GM21526 (cell line): ENCODE data around the gene CD72.
A peak's percentile ranks its signal among the peaks of the same experiment; 100 is the strongest.
"Not testable (repeated sequence)": the region's sequence is repeated elsewhere in the genome, so short reads cannot be mapped to it uniquely, and the experiment has no call there.

ENCODE experiments used
- ATAC-seq: cut with Tn5 transposase; IDR thresholded peaks from one replicate; pipeline ENCODE4 v1.9.1; 2021; ENCODE audit warnings: moderate library complexity; ENCODE audit not compliant: unreplicated experiment, low FRiP score

The CD72 gene

DNA sequence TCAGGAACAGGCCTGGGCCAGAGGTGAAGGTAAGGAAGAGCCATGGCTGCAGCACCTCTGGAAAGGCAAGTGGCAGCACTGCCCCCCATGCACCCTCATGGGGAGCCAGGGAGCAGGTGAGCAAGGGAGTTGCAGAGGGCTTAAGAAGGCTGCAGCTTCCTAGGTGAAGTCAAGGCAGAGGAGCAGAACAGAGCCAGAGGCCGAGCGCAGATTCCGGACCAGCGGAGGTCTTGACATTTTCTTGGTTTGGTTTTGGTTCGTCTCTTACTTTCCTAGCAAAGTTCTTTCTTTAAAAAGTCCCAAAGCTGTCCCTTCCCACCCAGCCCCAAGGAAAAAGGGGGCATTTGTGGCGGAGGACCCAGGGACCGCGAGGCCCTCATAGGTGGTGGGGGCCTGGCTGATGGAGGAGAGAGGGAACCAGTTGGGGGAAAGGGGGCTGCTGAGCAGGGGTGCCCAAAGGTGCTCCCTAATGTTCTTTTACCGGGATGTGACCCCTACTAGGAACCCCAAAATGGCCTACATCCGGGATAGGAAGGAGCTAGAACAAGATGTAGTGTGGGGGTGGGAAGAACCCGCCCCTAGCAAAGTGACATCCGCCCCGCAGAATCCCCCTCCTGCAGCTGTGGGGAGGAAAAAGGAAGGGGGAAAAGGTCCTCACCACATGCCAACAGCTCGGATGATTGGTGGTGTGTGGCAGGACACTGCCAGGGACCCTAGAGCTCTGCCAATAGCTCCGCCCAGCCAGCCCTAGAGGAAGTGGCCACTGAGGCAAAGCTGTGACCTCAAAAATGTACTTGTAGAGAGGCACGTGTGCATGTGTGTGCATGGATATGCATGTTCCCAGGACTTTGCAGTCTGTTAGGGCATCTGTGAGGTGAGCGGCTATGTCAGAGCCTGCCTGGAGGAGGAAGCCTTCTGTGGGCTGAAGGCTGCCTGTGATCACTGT lies 914 bp upstream of the CD72 start:
- no peak for ATAC-seq

DNA sequence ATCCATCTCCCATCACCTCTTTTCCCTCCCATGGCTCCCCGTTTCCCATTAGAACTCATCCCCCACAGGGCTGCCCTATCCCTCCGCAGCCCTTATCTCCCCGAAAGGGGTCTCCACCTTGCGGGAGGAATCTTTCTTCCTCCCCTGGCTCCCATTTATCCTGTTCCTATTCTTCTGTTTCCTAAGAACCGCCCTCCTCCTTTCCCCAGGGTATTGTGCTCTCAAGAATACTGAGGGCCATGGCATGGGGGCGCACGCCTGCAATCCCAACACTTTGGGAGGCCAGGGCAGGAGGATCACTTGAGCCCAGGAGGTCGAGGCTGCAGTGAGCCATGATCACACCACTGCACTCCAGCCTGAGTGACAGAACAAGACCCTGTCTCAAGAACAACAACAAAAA lies 665 bp downstream of the CD72 start:
- no peak for ATAC-seq

DNA sequence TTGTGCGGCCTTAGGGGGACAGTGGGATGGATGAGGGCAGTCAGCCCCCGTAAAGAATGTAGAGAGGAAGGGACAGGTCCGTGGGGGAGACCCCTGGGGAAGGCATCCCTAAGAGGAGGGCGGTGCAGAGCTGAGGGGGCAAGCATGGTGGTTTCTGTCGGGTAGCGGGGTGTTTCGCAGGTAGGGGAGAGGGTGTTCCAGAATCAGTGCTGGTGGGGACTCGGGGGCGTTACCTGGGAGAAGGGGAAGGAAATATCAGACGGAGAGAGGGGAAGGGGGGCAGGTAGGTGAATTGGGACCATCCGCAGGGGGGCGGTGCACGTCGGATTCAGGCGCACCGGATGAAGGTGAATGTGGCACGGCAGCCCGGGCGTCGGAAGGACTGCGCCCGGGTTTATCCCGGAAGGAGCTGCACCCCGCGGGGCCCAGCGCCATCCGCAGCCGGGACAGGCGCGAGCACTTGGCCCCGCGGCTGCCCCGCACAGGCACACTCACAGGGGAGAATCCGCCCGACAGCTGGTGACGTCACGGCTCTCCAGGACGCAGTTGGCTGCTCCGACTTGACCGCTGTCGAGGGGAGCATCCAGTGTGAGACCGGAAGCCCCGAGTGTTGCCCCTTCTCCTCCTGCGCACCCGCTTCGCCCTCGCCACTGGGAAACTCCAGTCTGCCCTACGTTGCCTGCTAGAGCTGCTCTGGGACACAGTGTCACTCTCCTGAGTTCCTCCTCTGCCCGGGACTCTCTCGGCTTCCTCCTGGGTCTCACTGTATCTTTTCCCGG lies 1.3 kb downstream of the CD72 start:
- ATAC-seq: no peak

DNA sequence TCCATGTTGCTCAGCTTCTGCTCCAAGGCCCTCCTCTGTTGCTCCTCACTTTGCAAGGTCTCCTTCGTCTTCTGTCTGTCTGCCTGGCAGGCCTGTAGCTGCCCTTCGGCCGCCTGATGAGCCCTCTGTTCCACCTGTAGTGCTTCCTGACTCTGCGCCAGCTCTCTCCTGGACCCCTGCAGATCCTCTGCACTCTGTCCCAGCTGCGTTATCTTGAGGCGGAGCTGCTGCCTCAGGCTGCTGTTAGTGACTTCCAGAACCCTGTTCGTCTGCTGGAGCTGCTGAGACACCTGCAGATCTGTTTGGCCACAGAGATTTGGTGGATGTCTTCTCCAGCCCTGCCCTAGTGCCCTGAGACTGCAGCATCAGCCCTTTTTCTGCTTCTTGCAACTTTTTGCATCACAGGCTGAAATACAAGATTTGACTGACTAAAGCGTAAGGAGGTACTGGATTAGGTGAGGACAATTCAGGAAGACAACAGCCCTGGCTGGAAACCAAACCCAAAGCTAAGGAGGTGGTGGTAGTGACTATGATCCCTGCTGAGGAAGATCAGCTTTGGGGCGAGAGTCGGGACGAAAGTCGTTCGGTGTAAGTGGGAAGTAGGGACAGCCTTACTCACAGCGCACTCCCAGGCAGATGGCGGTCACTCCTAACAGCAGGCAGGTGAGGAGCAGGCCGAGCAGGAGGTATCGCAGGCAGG lies 2.1 kb downstream of the CD72 start:
- ATAC-seq: no peak

DNA sequence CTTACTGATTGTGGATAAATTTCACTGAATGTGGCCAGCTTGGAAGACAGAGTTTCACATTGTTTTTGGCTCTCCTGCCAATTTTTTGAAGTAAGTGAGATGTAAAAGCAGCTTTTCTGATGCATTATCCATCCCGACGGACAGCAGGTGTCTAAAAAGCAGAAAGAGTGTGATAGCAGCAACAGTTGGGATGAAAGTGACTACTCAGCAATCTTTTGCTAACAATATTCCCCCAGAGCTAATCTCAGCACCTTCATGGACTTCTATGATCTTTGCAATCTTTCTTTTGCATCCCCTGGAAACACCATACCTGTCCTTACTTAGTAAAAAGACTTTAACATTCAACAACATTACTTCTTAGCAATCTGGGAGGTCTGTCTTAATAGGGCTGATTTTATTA lies 5.4 kb downstream of the CD72 start:
- ATAC-seq: no peak

DNA sequence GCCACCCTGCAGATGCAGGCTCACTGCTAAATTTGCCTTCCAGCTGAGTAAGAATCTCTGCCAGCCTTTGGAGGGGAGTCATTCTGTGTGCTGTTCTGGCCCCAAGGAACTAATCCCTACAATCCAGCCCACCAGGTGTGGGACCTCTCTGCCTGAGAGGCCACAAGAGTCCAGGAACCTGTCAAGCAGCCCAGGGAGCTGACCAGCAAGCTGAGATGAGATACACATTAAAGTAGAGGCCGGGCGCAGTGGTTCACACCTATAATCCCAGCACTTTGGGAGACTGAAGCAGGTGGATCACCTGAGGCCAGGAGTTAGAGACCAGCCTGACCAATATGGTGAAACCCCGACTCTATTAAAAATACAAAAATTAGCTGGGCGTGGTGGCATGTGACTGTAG lies 6.1 kb downstream of the CD72 start:
- not testable (repeated sequence) for ATAC-seq

DNA sequence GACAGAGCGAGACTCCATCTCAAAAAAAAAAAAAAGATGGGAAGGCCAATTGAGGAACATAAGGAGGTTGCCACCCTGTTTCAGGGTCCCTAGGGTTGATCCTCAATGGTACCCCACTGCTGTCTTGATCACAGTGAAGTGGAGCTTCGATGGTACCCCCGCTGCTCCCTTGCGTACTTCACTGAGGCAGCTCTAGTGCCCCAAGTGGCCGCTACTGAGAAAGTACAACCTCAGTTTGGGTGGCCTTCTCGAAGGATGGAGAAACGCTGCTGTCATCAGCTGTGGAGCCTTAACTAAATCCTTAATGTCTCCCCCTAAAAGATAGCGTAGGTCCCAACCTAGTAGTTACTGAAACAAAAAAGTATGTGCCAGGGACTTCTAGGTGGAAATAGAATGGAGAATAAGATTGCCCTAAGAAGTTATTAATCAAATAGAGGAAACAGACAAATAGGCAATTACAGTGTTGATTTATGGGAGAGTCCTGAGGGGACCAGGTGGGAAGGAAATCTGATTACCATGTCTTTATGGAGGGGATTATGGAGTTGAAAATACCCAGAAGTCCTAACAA lies 6.9 kb downstream of the CD72 start:
- ATAC-seq: no peak

DNA sequence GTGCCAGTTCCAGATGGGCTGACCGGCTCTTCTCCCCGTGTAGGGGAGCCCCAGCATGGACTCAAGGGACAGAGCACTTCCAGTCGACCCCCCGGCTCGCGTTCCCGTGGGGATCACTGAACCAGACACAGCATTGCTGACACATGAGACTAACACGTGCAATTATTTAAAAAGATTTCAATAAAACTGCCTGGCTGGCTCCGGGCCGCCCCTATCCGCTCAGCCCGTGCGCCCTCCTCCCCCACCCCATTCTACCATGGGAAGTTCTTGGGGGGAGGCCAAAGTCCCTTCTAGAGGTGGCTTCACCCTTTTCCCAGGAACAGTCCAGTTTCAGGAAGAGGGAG lies 8.4 kb downstream of the CD72 start:
- ATAC-seq: no peak

DNA sequence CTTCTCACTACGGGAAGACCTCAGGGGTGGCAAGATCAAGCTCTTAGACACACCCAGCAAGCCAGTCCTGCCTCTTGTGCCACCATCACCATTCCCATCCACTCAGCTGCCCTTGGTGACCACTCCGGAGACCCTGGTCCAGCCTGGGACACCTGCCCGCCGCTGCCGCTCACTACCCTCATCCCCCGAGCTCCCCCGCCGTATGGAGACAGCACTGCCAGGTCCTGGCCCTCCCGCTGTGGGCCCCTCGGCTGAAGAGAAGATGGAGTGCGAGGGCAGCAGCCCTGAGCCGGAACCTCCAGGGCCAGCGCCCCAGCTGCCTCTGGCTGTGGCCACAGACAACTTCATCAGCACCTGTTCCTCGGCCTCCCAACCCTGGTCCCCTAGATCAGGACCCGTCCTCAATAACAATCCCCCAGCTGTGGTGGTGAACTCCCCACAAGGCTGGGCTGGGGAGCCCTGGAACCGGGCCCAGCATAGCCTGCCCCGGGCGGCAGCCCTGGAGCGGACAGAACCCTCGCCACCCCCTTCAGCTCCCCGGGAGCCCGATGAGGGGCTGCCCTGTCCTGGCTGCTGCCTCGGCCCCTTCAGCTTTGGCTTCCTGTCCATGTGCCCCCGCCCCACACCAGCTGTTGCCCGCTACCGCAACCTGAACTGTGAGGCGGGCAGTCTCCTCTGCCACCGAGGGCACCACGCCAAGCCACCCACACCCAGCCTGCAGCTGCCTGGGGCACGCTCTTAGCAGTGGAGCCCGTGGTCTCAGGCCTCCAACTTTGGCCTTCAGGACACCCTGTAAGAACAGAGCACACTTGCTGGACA lies 9.0 kb downstream of the CD72 start:
- no peak for ATAC-seq

DNA sequence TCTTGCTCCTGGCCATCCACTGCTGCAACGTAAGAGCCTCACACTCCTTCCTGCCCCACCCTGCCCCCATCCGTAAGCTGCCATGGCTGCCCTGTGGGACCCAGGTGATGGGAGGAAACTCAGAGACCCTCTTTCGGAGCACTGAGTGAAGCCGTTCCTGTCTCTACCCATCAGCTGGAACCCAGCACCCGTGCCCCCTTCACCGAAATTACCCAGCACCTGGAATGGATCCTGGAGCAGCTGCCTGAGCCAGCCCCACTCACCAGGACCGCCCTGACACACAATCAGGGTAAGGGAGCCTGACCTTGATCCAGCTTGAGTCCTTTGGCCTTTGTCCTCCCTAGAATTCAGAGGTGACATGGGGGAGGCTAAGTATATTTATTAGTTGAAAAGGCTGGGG lies 10.0 kb downstream of the CD72 start:
- no peak for ATAC-seq

DNA sequence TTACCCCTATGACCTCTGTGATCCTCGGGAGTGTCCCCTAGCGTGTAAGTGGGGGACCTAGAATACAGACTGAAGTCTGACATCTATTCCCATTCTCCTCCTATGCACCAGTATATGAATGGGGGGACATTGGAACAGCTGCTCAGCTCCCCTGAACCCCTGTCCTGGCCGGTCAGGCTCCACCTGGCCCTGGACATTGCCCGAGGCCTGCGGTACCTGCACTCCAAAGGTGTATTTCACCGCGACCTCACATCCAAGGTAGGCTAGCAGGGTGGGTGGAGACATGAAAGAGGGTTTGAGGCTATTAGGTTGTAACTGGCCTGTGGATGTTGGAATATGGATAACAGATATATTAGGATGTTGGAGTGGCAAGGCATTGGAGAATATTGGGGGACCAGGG lies 11.5 kb downstream of the CD72 start:
- no peak for ATAC-seq

DNA sequence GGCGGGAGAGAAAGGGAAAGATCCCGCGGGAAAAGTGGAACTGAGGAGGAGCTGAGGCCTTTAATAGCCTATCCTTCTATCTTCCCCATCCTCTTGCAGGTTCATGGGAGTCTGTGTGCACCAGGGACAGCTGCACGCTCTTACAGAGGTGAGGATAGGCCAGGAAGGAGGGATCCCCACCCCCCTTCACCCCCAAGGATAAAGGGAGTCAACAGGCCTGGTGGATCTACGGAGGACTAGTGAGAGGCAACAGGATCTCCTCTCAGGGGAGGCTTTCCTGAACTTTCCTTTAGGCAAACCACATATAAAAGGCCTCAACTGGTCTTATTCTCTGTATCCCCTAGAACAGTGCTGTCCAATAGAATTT lies 12.1 kb downstream of the CD72 start:
- no peak for ATAC-seq

DNA sequence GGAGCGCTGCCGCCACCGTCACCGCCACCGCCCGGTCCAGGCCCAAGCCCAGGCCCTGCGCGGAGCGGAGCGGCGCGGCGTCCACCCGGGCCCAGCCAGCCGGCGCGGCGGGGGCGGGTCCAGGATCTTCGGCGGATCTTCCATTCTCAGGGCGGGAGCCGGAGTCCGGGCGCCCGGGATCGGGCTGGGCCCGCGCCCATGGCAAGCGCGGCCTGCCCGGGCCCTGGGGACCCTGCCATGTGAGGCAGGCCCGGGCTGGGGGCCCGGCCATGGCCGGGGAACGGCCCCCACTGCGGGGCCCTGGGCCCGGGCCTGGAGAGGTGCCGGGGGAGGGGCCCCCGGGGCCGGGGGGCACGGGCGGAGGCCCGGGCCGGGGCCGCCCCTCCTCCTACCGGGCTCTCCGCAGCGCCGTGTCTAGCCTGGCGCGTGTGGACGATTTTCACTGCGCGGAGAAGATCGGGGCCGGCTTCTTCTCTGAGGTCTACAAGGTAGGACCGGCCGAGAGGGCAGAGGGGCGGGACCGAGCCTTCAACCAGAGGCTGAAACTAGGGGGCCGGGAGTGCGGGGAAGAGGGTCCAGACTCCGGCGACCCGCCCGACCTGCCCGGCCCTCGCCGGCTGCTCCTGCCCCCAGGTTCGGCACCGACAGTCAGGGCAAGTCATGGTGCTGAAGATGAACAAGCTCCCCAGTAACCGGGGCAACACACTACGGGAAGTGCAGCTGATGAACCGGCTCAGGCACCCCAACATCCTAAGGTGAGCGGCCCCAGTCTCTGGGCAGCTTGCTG lies 12.7 kb downstream of the CD72 start:
- peak; percentile 10 for ATAC-seq

DNA sequence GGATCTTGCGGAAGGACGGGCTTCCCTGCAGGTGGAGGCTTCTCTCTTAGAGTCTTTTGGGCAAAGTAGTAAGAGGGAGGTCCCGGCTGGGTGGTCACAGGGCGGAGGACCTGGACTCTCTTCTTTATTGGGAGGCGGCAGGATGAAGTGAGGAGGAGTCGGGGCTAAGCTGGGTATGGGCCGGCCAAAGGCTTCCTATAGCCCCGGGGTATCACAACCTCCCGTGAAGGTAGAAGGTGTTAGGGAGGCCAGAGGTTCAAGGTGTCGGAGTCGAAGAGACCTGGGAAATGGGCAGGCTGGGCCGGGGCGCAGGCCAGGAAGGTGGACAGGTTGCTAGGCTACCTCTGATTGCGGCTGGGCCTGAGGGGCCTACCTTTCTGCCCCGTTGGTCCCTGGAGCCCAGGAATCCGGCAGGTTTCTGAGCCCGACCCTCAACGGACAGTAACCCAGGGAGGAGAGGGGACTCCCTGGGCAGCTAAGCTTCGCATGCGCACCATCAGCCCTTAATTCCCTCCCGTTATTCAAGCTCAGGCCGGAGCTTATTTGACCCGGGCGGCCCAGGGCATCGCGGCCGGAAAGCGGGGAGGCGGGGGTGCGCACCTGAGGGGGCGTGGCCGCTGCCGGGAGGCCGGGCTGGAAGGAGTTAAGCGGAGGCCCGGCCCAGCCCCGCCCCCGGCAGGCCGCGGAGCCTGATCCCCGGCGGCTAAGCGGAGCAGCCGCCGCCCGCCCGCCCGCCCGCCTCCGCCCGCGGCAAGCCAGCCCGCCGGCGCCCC lies 13.4 kb downstream of the CD72 start, which contains the start of gene TESK1:
TSS of gene TESK1 (plus strand) at position 685 of the 773 bp plus-strand sequence. CDS start 358 bp downstream, outside the sequence.
- peak; percentile 39 for ATAC-seq

DNA sequence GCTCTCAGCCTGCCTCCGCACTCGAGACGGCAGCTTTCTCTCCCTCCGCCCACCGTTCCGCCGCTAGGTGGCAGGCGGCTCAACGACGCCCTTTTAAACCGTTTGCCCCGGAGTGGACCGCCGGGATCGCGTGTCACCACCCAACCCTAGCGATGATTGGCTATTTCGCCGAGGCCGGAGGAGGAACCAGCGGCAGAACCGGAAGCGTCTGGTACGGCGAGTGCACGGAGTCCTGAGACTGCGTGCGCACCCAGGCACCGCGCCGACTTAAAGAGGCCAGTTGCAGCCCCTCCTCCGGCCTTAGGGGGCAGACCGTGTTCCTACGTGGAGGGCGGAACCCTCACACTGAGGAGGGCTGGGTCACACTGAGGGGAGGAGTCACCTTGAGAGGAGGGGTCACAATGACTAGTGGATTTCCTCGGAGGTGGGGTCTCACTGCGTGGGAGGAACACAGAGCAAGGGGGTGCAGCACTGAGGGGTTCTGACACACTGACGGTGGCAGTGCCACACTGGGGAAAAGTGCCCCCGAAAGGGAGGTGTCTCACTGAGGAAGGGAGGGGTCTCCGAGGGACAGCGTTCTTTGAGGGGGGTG lies 14.1 kb downstream of the CD72 start:
- ATAC-seq: peak; percentile 86

DNA sequence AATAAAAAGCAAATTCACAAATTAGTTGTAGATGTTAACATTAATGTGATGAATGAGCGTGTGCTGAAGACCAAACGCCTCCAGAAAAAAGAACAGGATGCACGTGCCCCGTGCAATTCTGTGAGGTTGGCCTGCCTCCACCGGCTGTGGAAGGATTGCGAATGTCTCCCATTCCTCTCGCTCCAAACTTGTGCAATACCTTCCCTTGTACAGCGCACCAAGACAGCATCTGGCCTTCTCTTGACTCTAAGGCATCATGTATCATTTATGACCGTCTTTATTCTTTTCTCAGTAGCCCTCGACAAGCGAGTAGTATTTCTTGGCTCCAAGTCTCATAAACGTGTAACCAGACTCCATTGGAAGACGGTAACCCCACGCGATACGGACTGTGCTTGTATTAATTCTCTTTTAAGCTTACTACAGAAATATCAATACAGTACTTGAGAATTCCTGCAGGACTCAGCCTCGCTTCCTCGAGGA lies 14.7 kb downstream of the CD72 start:
- no peak for ATAC-seq

DNA sequence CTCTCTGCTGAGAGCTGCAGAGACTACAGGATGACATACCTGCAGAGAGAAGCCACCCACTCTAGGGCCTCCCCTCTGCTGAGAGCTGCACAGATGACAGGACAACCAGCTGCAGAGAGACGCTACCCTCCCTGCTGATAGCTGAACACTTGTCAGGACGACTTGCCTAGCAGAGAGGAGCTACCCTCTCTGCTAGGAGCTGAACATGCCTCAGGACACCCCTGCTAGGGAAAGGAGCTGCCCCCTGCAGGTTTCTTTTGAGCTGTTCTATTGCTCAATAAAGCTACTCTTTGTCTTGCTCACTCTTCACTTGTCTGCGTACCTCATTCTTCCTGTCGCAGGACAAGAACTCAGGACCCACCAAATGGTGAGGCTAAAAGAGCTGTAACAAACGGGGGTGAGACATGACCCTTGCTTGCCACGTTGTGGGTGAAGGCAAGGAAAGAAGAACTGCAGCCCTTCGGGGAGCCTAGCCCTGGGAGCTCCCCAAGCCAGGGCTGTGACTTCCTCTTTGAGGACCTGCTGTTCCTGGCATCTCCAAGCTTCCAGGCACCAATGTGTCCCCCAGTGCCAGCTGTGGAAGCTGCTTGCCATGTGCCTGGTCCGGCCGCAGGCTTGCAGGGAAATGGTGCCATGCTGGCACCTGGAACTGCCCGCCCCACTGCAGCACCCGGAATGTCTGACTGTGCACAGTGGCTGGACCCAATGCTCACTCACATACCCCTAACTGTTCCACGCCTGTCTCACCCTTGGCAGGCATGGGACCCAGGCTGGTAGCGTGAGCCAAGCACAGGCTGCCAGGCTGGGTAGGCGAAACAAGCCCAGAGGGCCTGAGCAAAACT lies 18.2 kb downstream of the CD72 start:
- ATAC-seq: no peak
